IPS-18a (cell line): ENCODE measurements around the gene CDC42EP5.
"Not testable (repeated sequence)": the region's sequence is repeated elsewhere in the genome, so short reads cannot be mapped to it uniquely, and the experiment has no call there.

Experiments used
- H3K27ac ChIP-seq: one replicate; pipeline ENCODE4 v1.5.1; 2013; ENCODE audit warnings: low read length
- H3K27me3 ChIP-seq: one replicate; pipeline ENCODE4 v1.6.1; 2013; ENCODE audit warnings: mild to moderate bottlenecking, low read length; ENCODE audit not compliant: control insufficient read depth, insufficient read depth
- H3K36me3 ChIP-seq: one replicate; pipeline ENCODE4 v1.6.1; 2013; ENCODE audit warnings: low read depth, low read length; ENCODE audit not compliant: control insufficient read depth
- H3K4me1 ChIP-seq: one replicate; pipeline ENCODE4 v1.6.1; 2013; ENCODE audit warnings: low read depth, low read length; ENCODE audit not compliant: control insufficient read depth
- H3K4me3 ChIP-seq: one replicate; pipeline ENCODE4 v1.5.1; 2013; ENCODE audit warnings: low read length
- H3K9ac ChIP-seq: one replicate; pipeline ENCODE4 v1.6.1; 2013; ENCODE audit warnings: mild to moderate bottlenecking, low read length, moderate library complexity
- H3K9me3 ChIP-seq: one replicate; pipeline ENCODE4 v1.6.1; 2013; ENCODE audit warnings: low read depth, low read length; ENCODE audit not compliant: control insufficient read depth

CDC42EP5 gene

GRCh38 chr19:54473071-54473891, at the start of gene CDC42EP5:
TSS of gene CDC42EP5 (minus strand) at chr19:54473296. CDS start at chr19:54465547, 7,749 bp downstream.
- peaks cover 26% of the 10 kb centered on the region for H3K27me3 ChIP-seq
- no peak within 1 kb of the TSS for H3K4me3 ChIP-seq
- no peaks in the 10 kb centered on the region for H3K36me3 ChIP-seq
- H3K4me1 ChIP-seq, result no peaks in the 10 kb centered on the region
- no peaks in the 10 kb centered on the region for H3K9me3 ChIP-seq
- H3K9ac ChIP-seq, result no peak within 1 kb of the TSS
- H3K27ac ChIP-seq, result no peak within 1 kb of the TSS

- H3K27ac ChIP-seq, result no peak overlapping the region
- no peaks in the 10 kb centered on the region for H3K27me3 ChIP-seq
- peaks cover 44% of the 10 kb centered on the region for H3K9me3 ChIP-seq
Measured at GRCh38 chr19:54521860-54522513, 48.9 kb upstream of the CDC42EP5 start.

GRCh38 chr19:54521022-54521859, 48.1 kb upstream of the CDC42EP5 start:
- Histone ChIP-seq H3K9ac (no peak overlapping the region), H3K27ac (no peak overlapping the region), H3K9me3 (peaks cover 45% of the 10 kb centered on the region), H3K4me3 (no peak overlapping the region), H3K27me3 (no peaks in the 10 kb centered on the region), H3K36me3 (no peaks in the 10 kb centered on the region), H3K4me1 (no peaks in the 10 kb centered on the region)

More at GRCh38 chr19:54521860-54522513, 48.9 kb upstream of the CDC42EP5 start:
- no peak overlapping the region for H3K9ac ChIP-seq
- no peaks in the 10 kb centered on the region for H3K4me1 ChIP-seq
- H3K36me3 ChIP-seq, result no peaks in the 10 kb centered on the region
- no peak overlapping the region for H3K4me3 ChIP-seq

GRCh38 chr19:54518844-54519243, 45.7 kb upstream of the CDC42EP5 start:
- Histone ChIP-seq H3K27ac (no peak overlapping the region), H3K36me3 (no peaks in the 10 kb centered on the region), H3K4me1 (no peaks in the 10 kb centered on the region), H3K9me3 (peaks cover 56% of the 10 kb centered on the region), H3K27me3 (no peaks in the 10 kb centered on the region), H3K4me3 (no peak overlapping the region), H3K9ac (no peak overlapping the region)

GRCh38 chr19:54517483-54517882, 44.4 kb upstream of the CDC42EP5 start:
- H3K27me3 ChIP-seq, result no peaks in the 10 kb centered on the region
- peaks cover 54% of the 10 kb centered on the region for H3K9me3 ChIP-seq
- no peaks in the 10 kb centered on the region for H3K4me1 ChIP-seq
- no peaks in the 10 kb centered on the region for H3K36me3 ChIP-seq
- no peak overlapping the region for H3K27ac ChIP-seq
- H3K9ac ChIP-seq, result no peak overlapping the region
- H3K4me3 ChIP-seq, result no peak overlapping the region

- Histone ChIP-seq H3K4me1 (no peaks in the 10 kb centered on the region), H3K27me3 (no peaks in the 10 kb centered on the region), H3K9ac (no peak overlapping the region), H3K36me3 (no peaks in the 10 kb centered on the region), H3K27ac (no peak overlapping the region), H3K4me3 (no peak overlapping the region), H3K9me3 (peaks cover 48% of the 10 kb centered on the region)
Measured at GRCh38 chr19:54515156-54515555, 42.1 kb upstream of the CDC42EP5 start.

- H3K4me3 ChIP-seq, H3K27ac ChIP-seq, H3K9ac ChIP-seq, H3K27me3 ChIP-seq, H3K36me3 ChIP-seq, H3K4me1 ChIP-seq: not testable (repeated sequence)
- H3K9me3 ChIP-seq, result peaks cover 20% of the 10 kb centered on the region
Measured at GRCh38 chr19:54509200-54509940, 36.3 kb upstream of the CDC42EP5 start.

GRCh38 chr19:54508487-54508886, 35.4 kb upstream of the CDC42EP5 start:
- peaks cover 14% of the 10 kb centered on the region for H3K9me3 ChIP-seq
- not testable (repeated sequence) for H3K27ac ChIP-seq, H3K36me3 ChIP-seq, H3K4me1 ChIP-seq, H3K27me3 ChIP-seq, H3K9ac ChIP-seq, H3K4me3 ChIP-seq

GRCh38 chr19:54507824-54508223, 34.7 kb upstream of the CDC42EP5 start:
- no peaks in the 10 kb centered on the region for H3K27me3 ChIP-seq
- H3K27ac ChIP-seq, result no peak overlapping the region

GRCh38 chr19:54507038-54507717, 34.1 kb upstream of the CDC42EP5 start:
- not testable (repeated sequence) for H3K4me3 ChIP-seq, H3K9ac ChIP-seq, H3K4me1 ChIP-seq, H3K27ac ChIP-seq, H3K27me3 ChIP-seq, H3K36me3 ChIP-seq, H3K9me3 ChIP-seq

More at GRCh38 chr19:54507824-54508223, 34.7 kb upstream of the CDC42EP5 start:
- no peak overlapping the region for H3K4me3 ChIP-seq
- no peaks in the 10 kb centered on the region for H3K4me1 ChIP-seq
- no peaks in the 10 kb centered on the region for H3K36me3 ChIP-seq
- no peak overlapping the region for H3K9ac ChIP-seq
- peaks cover 8% of the 10 kb centered on the region for H3K9me3 ChIP-seq
